GM12865 (cell line): ENCODE data around the gene TFIP11.
A peak's percentile ranks its signal among the peaks of the same experiment; 100 is the strongest.

Experiments
- DNase-seq: peaks from one replicate; pipeline ENCODE4 v3.0.0; 2010; ENCODE audit warnings: low read depth
- H3K4me3 ChIP-seq: 2 replicates; pipeline ENCODE4 v1.5.1; 2011; ENCODE audit warnings: mild to moderate bottlenecking, low read depth, low read length, control low read depth
- TF ChIP-seq, protein P1 (sequence below): IDR thresholded peaks from 2 replicates; pipeline ENCODE4 v1.5.1; 2011; ENCODE audit warnings: low read length, control low read depth, low read depth, inconsistent platforms; ENCODE audit not compliant: insufficient read depth; ENCODE audit errors: missing control alignments

TFIP11 gene

DNA sequence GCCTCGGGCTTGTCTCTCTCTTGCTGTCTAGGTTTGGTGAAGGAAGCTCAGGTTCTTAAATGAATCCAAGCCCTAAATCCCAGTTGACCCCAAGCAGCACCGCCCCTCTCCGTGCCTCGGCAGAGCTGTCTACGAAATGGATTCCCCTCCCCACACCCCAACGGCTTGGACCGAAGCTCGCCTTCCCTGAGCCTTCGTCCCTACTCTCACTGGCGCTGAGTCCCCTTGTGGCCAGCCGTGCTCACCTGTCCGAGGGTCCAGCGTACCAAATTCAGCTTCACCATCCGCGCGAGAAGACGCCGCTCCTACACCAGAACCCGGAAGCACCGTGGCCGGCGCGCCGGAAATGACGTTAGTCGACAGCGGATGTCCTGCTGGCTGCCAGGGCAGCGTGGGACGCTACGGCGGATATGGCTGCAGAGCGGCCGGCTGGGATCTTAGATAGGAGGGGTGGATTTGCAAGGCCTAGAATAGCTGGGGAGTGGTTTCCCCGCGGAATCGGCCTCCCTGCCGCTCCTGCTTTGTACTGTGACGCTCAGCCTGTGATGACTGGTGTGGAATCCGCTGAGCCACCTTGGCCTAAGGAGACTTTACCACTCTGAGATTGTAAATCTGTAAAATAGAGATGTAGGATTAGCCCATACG, at the start of gene TFIP11:
Gene TFIP11, minus strand, starts transcription at position 325 of the 645 bp plus-strand sequence. CDS start 2,201 bp downstream, outside the sequence.
- TF ChIP-seq, protein P1, sequence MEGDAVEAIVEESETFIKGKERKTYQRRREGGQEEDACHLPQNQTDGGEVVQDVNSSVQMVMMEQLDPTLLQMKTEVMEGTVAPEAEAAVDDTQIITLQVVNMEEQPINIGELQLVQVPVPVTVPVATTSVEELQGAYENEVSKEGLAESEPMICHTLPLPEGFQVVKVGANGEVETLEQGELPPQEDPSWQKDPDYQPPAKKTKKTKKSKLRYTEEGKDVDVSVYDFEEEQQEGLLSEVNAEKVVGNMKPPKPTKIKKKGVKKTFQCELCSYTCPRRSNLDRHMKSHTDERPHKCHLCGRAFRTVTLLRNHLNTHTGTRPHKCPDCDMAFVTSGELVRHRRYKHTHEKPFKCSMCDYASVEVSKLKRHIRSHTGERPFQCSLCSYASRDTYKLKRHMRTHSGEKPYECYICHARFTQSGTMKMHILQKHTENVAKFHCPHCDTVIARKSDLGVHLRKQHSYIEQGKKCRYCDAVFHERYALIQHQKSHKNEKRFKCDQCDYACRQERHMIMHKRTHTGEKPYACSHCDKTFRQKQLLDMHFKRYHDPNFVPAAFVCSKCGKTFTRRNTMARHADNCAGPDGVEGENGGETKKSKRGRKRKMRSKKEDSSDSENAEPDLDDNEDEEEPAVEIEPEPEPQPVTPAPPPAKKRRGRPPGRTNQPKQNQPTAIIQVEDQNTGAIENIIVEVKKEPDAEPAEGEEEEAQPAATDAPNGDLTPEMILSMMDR = no peak
- peak; percentile 93 for DNase-seq
- peak within 1 kb of the TSS; percentile 74 for H3K4me3 ChIP-seq

DNA sequence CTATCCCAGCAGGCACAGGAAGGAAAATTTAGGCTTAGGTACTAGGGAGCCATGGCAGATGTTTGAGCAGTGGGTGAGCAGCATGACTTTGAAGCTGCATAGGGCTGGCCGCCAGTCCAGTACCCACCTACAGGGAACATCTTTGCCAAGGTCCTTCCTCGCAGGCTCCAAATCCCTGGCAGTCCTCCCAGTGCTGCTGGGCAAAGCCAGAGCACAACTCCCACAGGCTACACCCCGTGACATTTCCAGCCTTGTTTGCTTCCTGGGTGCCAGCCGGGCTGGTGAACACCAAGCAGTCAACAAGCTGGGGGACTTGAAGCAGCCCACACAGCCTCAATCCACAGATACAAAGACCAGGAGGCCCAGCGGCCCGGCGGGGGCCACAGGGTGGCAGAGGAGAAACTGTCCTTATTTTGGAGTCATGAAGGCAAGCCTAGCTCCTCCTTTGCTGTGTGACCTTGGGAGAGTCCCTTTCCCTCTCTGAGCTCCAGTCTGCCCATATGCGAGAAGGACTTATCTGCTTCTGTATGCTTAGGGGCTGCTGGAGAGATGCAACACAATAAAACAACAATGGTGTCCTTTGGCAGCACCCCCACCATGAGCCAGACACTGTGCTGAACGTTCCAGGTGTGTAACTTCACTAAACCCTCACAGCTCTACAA, 49.6 kb upstream of the TFIP11 start:
- no peak for DNase-seq
- H3K4me3 ChIP-seq = no peak overlapping the region
- TF ChIP-seq, protein P1 = no peak

DNA sequence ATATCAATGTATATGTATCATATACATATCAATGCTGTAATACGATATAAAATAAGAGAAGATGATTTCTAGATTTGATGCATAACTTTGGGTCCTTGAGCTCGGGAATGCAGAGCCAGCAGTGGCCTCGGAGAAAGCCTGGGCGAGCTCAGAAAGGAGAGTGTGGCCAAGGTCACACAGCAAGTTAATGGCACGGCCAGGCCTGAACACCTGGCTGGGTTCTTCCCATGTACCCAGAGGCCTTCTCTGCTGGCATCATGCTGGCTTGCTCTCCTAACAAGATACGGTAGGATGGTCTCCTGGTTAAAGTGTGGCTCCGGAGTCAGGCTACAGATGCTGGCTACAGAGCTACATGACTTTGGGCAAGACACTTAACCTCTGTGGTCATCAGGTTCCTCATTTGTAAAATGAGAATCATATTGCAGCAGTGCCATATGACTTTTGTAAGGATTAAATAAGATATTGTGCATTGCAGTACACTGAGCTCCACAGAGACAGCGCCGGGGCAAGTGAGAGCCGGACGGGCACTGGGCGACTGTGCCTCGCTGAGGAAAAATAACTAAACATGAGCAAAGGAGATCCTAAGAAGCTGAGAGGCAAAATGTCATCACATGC, 47.8 kb upstream of the TFIP11 start:
- TF ChIP-seq, protein P1 = no peak
- no peak for DNase-seq

DNA sequence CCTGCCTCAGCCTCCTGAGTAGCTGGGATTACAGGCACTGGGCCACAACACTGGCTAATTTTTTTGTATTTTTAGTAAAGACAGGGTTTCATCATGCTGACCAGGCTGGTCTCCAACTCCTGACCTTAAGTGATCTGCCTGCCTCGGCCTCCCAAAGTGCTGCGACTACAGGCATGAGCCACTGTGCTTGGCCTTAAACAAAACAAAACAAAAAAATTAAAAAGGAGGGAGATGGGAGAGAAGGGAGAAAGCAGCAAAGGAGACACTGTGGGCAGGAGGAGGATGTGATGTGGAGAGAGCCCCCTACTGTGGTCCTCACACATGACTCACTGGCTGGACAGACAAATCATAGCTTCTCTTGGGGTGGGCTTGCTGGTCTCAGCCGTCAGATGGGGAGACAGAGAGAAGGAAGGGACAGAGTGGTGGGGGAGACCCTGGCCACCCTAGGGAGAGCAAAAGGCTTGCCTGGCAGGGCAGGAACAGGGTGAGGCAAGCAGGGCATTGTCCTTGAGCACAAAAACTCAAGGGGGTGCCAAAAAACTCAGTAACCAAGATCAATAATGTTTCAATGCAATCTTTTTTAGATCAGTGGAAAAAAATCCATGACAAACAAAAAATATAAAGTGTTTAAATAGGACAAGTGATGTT, 46.1 kb upstream of the TFIP11 start:
- DNase-seq = no peak

More for the DNA sequence above, 47.8 kb upstream of the TFIP11 start:
- no peak overlapping the region for H3K4me3 ChIP-seq

DNA sequence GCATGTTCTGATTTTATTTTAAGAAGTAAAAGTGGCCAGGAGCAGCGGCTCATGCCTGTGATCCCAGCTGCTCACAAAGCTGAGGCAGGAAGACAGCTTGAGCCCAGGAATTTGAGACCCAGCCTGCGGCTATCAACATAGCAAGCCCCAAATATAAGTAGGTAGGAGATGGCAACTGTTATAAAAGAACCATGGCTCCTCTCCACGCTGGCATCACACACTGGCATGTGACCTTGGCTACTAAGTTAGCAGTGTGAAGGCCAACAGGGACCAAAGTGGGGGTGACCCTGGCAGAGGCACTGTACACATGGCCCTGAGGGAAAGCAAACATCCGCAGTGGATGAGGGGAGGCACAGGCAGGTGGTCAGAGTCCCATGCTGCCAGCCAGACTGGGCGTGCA, 44.6 kb upstream of the TFIP11 start:
- DNase-seq = no peak
- no peak overlapping the region for H3K4me3 ChIP-seq
- TF ChIP-seq, protein P1 = no peak

More for the DNA sequence above, 46.1 kb upstream of the TFIP11 start:
- no peak overlapping the region for H3K4me3 ChIP-seq
- TF ChIP-seq, protein P1 = no peak

DNA sequence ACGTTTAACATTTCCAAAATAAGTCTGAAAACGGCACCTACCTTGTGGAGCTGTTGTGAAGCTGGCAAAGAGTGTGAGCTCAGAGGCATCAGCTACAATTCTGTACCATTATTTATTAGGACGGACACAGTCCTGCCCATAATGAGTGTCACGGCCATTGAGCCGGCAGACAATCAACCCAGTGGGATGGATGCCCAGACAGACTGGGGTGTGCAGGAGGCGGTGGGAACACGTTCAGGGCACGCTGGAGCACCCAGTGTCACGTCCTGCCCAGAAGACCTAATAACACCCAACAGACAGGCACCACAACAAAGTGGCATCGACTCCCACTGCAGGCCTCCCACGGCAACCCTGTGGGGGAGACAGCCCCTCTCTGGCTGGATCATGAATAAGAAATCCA, 43.2 kb upstream of the TFIP11 start:
- TF ChIP-seq, protein P1 = no peak
- no peak for DNase-seq
- H3K4me3 ChIP-seq = no peak overlapping the region
